SU-DHL-6 (cell line): ENCODE measurements around the gene SLC24A1.
A peak's percentile ranks its signal among the peaks of the same experiment; 100 is the strongest.

ENCODE experiments used
- H2AFZ ChIP-seq: fragments of 200-600 bp; sonication (generic); 2 replicates; pipeline ENCODE4 v1.6.1; 2014; ENCODE audit warnings: low read depth, mild to moderate bottlenecking, moderate library complexity, mixed read lengths, antibody characterized with exemption, low read length; ENCODE audit not compliant: severe bottlenecking
- H3F3A ChIP-seq: fragments of 200-600 bp; shearing (Covaris generic); 2 replicates; pipeline ENCODE4 v1.6.0; 2016; ENCODE audit warnings: antibody characterized with exemption, mild to moderate bottlenecking; ENCODE audit not compliant: insufficient read depth
- H3K27ac ChIP-seq: fragments of 200-600 bp; sonication (generic); 2 replicates; pipeline ENCODE4 v1.5.1; 2016; ENCODE audit warnings: low read depth, mild to moderate bottlenecking, low read length, moderate library complexity, mixed read lengths
- H3K27me3 ChIP-seq: fragments of 200-600 bp; sonication (generic), shearing (Covaris generic); 2 replicates; pipeline ENCODE4 v1.6.0; 2014; ENCODE audit warnings: mild to moderate bottlenecking, low read length
- H3K36me3 ChIP-seq: fragments of 200-600 bp; sonication (generic); 2 replicates; pipeline ENCODE4 v1.6.1; 2014; ENCODE audit warnings: mild to moderate bottlenecking, low read length, mixed read lengths
- H3K4me2 ChIP-seq: fragments of 300-600, 200-600 bp; shearing (Covaris generic), sonication (generic); 2 replicates; pipeline ENCODE4 v1.6.0; 2014; ENCODE audit warnings: low read length, low read depth, mild to moderate bottlenecking; ENCODE audit not compliant: poor library complexity, severe bottlenecking
- H3K4me3 ChIP-seq: fragments of 200-600 bp; sonication (generic); 2 replicates; pipeline ENCODE4 v1.5.1; 2014; ENCODE audit warnings: antibody characterized with exemption, low read length, mild to moderate bottlenecking, mixed read lengths; ENCODE audit not compliant: insufficient read depth, poor library complexity, severe bottlenecking
- H3K79me2 ChIP-seq: fragments of 200-600 bp; sonication (generic); 2 replicates; pipeline ENCODE4 v1.6.1; 2014; ENCODE audit warnings: mild to moderate bottlenecking, low read length, moderate library complexity; ENCODE audit not compliant: insufficient read depth
- H3K9ac ChIP-seq: fragments of 200-600 bp; sonication (generic); 2 replicates; pipeline ENCODE4 v1.7.0; 2014; ENCODE audit warnings: mild to moderate bottlenecking, low read length
- H3K9me2 ChIP-seq: fragments of 200-600 bp; sonication (generic); replicated peaks from 2 replicates; pipeline ENCODE4 v1.6.1; 2014; ENCODE audit warnings: low read length; ENCODE audit not compliant: insufficient read depth
- H3K9me3 ChIP-seq: fragments of 200-600 bp; sonication (generic); 2 replicates; pipeline ENCODE4 v1.6.1; 2014; ENCODE audit warnings: low read length, mixed read lengths; ENCODE audit not compliant: insufficient read depth
- H4K20me1 ChIP-seq: fragments of 200-600 bp; sonication (generic); 2 replicates; pipeline ENCODE4 v1.6.1; 2014; ENCODE audit warnings: low read depth, mild to moderate bottlenecking, antibody characterized with exemption, low read length, moderate library complexity, mixed read lengths
- CTCF ChIP-seq: fragments of 200-600 bp; sonication (generic); IDR thresholded peaks from one replicate; pipeline ENCODE4 v1.5.1; 2017; ENCODE audit warnings: antibody characterized with exemption, mild to moderate bottlenecking, low read length, moderate library complexity; ENCODE audit not compliant: insufficient read depth, poor library complexity, severe bottlenecking
- EZH2phosphoT487 ChIP-seq: fragments of 200-600 bp; sonication (generic), shearing (Covaris generic); conservative IDR thresholded peaks from 2 replicates; pipeline ENCODE4 v1.6.1; 2018; ENCODE audit warnings: mild to moderate bottlenecking, antibody characterized with exemption, low read length, moderate library complexity, mixed read lengths

SLC24A1 gene

GRCh38 chr15:65655457-65655856 is 33.7 kb downstream of the SLC24A1 start:
- H3K27ac ChIP-seq, result no peak overlapping the region

GRCh38 chr15:65659502-65660052 is 37.8 kb downstream of the SLC24A1 start:
- H3F3A ChIP-seq, result peaks cover 50% of the 10 kb centered on the region
- H3K4me3 ChIP-seq, result no peak overlapping the region
- H3K79me2 ChIP-seq, result no peaks in the 10 kb centered on the region
- TF ChIP-seq EZH2phosphoT487 (no peak), CTCF (no peak)
- no peaks in the 10 kb centered on the region for H3K9me2 ChIP-seq
- H3K36me3 ChIP-seq, result peaks cover 78% of the 10 kb centered on the region
- H4K20me1 ChIP-seq, result no peaks in the 10 kb centered on the region
- H3K9ac ChIP-seq, result no peak overlapping the region
- H3K27ac ChIP-seq, result peak overlapping the region; percentile 43
- H2AFZ ChIP-seq, result no peak overlapping the region
- H3K27me3 ChIP-seq, result no peaks in the 10 kb centered on the region
- H3K4me2 ChIP-seq, result no peak overlapping the region
- no peaks in the 10 kb centered on the region for H3K9me3 ChIP-seq

More at GRCh38 chr15:65655457-65655856, 33.7 kb downstream of the SLC24A1 start:
- Histone ChIP-seq H3K9me2 (no peaks in the 10 kb centered on the region), H3K4me3 (no peak overlapping the region), H3K79me2 (no peaks in the 10 kb centered on the region), H3K27me3 (no peaks in the 10 kb centered on the region), H4K20me1 (no peaks in the 10 kb centered on the region), H3K4me2 (no peak overlapping the region), H3K9me3 (no peaks in the 10 kb centered on the region), H3K36me3 (peaks cover 61% of the 10 kb centered on the region), H3K9ac (no peak overlapping the region), H2AFZ (no peak overlapping the region), H3F3A (peaks cover 16% of the 10 kb centered on the region; the same call in 1 of the 2 replicates)
- TF ChIP-seq EZH2phosphoT487 (no peak), CTCF (no peak)

GRCh38 chr15:65660927-65661326 is 39.2 kb downstream of the SLC24A1 start:
- H3K4me2 ChIP-seq, result no peak overlapping the region
- no peak overlapping the region for H3K4me3 ChIP-seq
- H4K20me1 ChIP-seq, result no peaks in the 10 kb centered on the region
- H3K9me3 ChIP-seq, result no peaks in the 10 kb centered on the region
- TF ChIP-seq EZH2phosphoT487, result no peak
- no peak overlapping the region for H2AFZ ChIP-seq
- H3K36me3 ChIP-seq, result peaks cover 78% of the 10 kb centered on the region
- peaks cover 64% of the 10 kb centered on the region for H3F3A ChIP-seq
- no peak overlapping the region; the same call in 1 of the 2 replicates for H3K27ac ChIP-seq
- H3K79me2 ChIP-seq, result no peaks in the 10 kb centered on the region
- H3K27me3 ChIP-seq, result no peaks in the 10 kb centered on the region
- no peaks in the 10 kb centered on the region for H3K9me2 ChIP-seq
- H3K9ac ChIP-seq, result no peak overlapping the region

GRCh38 chr15:65663521-65663920 is 41.8 kb downstream of the SLC24A1 start:
- Histone ChIP-seq H3K9ac (no peak overlapping the region), H3K79me2 (no peaks in the 10 kb centered on the region), H3K9me2 (no peaks in the 10 kb centered on the region), H3F3A (peaks cover 85% of the 10 kb centered on the region), H3K36me3 (peaks cover 77% of the 10 kb centered on the region), H3K9me3 (no peaks in the 10 kb centered on the region), H3K27me3 (no peaks in the 10 kb centered on the region), H4K20me1 (no peaks in the 10 kb centered on the region), H3K27ac (peak overlapping the region; percentile 93), H2AFZ (no peak overlapping the region), H3K4me2 (peak overlapping the region; percentile 50), H3K4me3 (no peak overlapping the region)
- TF ChIP-seq EZH2phosphoT487 (no peak), CTCF (no peak)
